Stimulated activated CD4-positive, alpha-beta T cell treated with anti-CD3 and anti-CD28 coated beads, Interleukin-4, amount 100 ng/mL, for 4 hours (primary cell): ENCODE measurements around the gene ZNF664.

Experiments used
- DNase-seq, 2 experiments: peaks; one replicate each; pipeline ENCODE4 v3.0.0-alpha.2; 2020

Gene ZNF664

GRCh38 chr12:124036657-124037109, 63.7 kb downstream of the ZNF664 start:
- peak; percentile 25 to 37 for DNase-seq

DNA sequence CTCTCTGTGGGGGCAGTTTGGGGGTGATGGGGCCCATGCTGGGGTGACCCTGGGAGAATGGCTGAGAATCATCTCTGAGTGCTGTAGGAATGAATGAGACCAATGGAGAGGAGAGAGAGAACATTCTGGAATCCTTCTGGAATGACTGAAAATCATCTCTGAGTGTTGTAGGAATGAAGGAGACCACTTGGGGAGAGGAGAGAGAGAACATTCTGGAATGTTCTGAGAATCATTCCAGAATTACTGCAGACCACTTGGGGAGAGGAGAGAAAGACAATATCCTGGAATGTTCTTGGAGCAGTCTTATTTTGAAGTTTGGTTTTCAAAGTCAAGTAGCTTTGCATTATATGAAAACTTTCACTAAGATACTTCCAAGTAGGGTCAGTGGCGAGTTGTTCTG, 64.3 kb downstream of the ZNF664 start:
- no peak for DNase-seq

DNA sequence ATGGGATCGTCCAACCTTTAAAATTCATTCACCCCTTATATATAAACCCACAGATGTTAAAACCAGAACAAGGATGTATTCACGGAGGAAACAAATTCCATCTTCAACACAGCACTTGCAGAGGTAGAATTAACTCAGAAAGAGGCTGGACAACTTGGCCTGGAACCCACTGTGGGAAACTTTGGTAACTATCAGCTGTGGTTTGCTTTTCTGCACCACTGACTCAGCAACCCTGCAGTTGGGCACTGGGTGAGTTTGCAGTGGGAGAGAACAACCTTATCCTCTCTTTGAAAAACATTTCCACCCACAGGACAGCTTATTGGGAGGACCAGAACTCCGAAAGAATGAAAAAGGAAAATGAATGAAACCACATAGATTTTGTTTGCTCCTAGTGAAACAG, 66.3 kb downstream of the ZNF664 start:
- no peak for DNase-seq

- DNase-seq = no peak
These were observed 67.3 kb downstream of the ZNF664 start for GRCh38 chr12:124040291-124040690.

- no peak for DNase-seq
These were observed 67.7 kb downstream of the ZNF664 start for GRCh38 chr12:124040737-124041136.

- no peak for DNase-seq
These were observed 68.9 kb downstream of the ZNF664 start for GRCh38 chr12:124041907-124042306.

- no peak for DNase-seq
These were observed 71.0 kb downstream of the ZNF664 start for GRCh38 chr12:124044021-124044420.

DNA sequence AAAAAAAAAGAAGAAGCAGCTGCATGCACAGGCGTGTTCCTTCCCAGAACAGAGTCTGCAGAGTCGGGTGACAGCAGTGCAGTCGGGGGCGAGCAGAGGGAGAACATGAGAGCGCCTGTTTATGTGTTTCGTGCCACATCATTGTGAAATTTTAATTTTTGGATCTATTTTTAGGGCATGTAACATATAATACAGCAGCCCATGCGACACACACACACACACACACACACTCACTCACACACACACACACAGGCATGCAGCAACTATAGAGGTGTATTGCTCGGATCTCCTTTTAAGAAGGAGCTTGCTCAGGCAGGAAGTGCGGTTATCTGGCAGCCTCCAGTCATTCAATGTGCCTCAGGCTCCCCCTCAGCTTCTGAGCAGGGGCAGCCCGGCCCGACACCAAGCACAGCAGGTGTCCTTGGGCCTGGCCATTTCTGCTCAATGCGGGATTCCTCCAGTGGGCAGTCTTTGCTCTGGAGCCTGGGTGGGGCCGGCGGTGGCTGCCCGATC, 71.8 kb downstream of the ZNF664 start:
- DNase-seq = no peak

- no peak for DNase-seq
These were observed 72.8 kb downstream of the ZNF664 start for GRCh38 chr12:124045671-124046455.

- no peak for DNase-seq
These were observed 73.4 kb downstream of the ZNF664 start for GRCh38 chr12:124046456-124046740.

DNA sequence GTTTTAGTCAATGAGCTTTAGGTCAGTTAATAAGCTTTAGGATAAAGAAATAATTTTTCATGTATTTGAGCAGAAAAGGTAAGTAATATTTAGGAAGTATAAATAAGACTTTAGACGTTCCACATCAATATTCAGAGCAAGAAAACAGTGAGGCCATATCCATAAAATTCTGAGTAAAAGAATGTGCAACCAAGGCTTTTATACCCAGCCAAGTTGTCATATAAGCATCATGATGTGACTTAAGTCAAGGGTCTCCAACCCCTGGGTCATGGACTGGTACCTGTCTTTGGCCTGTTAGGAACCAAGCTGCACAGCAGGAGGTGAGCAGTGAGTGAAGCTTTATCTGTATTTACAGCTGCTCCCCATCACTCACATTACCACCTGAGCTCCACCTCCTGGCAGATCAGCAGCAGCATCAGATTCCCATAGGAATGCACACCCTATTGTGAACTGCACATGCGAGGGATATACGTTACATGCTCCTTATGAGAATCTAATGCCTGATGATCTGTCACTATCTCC, 74.1 kb downstream of the ZNF664 start:
- no peak for DNase-seq

GRCh38 chr12:124049451-124050094, 76.6 kb downstream of the ZNF664 start:
- DNase-seq = no peak

DNA sequence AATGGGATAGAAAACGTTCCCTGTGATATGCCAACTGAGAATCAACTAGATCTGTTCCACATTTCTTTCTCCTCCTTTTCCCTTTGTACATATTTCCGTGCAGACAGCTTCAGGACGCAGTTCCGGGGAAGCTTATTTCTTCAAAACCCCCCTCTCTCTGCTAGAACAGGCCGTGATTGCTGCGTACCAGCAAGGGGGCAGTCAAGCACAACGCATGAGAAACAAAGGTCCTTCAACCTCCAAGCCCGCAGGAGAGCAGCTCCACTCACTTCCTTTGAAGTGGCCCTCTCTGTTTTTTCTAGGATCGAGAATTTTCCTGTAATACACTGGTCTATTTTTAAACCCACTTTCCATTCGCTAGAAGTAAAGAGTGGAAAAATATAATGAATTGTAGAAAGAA, 80.8 kb downstream of the ZNF664 start:
- DNase-seq = no peak

DNA sequence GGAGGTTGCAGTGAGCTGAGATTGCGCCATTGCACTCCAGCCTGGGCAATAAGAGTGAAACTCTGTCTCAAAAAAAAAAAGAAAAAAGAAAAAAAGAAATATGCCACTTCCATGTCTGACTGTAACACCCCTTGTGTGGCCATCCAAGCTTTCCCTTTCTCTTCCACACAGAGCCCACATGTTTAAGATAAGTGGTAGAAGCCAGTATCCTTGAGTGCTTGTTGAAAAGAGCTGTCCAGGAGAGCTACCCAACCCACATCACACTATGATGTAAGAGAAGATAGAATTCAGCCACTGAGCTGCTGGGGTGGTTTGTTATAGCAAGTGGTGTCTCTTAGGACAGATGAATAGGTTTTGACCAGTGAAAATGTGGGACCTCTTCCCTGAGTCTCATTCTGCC, 82.1 kb downstream of the ZNF664 start:
- no peak for DNase-seq

DNA sequence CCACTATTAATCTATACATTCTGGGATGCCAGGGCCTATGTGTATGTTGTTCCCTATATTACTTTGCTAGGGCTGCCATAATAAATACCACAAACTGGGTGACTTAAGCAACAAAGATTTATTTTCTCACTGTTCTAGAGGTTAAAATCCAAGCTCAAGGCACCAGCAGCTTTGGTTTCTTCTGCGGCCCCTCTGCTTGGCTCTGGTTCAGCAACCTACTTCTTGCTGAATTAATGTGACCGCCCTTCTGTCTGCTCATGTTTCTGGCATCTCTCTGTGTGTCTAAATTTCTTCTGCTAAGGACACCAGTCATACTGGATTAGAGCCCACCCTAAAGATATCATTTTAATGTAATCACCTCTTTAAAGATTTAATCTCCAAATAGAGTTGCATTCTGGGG, 84.7 kb downstream of the ZNF664 start:
- no peak for DNase-seq

GRCh38 chr12:124059752-124060151, 86.7 kb downstream of the ZNF664 start:
- no peak for DNase-seq
